ENCODE results near the gene RARRES2. TPM values are rescaled to one million over a fixed set of nuclear protein-coding genes. Genes with fewer than 3 reads are reported as not detected.
"Not testable (repeated sequence)": the region's sequence is repeated elsewhere in the genome, so short reads cannot be mapped to it uniquely, and the experiment has no call there.

Gene RARRES2
- total RNA-seq, 1 experiment from 2014 or later: 5.9 TPM

DNA sequence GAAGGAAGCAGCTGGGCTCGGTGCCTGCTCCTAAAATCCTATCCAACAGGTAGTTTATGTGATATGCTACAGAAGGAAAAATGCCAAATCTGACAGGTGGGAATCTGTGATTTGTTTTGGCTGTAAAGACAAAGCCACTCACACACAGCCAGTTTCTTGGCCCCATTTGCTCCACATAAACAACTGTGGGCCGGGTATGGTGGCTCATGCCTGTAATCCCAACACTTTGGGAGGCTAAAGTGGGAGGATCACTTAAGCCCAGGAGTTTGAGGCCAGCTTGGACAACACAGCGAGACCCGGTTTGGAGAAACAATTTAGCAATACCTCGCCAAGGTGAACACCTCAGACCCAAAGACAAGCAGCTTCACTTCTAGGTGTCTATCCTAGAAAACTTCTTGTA is 35.1 kb downstream of the RARRES2 start:
- in situ Hi-C loops (cut with HindIII; ENCODE audit: low sequenced_read_pairs): not testable (repeated sequence)
- DNase-seq (ENCODE audit: low spot score): peak; percentile 72

- in situ Hi-C loops (cut with HindIII; ENCODE audit: low sequenced_read_pairs); DNase-seq (ENCODE audit: low spot score): not testable (repeated sequence)
These were observed 35.5 kb downstream of the RARRES2 start for GRCh38 chr7:150305903-150306284.

DNA sequence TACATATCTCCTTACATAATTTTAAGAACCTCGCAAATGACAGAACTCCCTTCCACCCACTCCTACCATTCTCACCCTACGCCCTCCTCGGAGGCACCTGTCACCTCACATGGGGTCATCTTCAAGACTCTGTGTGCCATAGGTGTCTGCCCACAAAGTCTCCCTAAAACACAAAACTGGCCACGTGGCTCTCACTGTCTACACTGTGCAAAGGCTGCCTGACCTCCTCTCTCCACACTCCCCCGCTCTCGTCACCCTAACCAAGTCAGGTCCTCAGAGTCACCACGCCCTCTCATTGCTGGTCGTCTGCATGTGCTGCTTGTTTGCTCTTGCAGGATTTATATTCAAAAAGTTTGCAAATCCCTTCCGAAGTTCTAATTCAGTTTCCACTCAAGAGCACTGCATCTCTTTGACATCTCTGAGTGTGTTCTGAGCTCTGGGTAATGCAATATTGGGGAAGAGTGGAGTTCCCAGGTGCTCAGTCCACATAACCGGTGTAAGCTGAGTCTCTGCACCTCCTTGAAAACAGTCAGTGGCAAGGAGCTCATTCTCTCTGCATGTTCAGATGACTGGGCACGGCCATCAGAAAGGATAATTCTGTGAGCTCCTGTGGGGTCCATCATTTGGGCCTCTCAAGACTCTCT is 36.0 kb downstream of the RARRES2 start:
- DNase-seq (ENCODE audit: low spot score); in situ Hi-C loops (cut with HindIII; ENCODE audit: low sequenced_read_pairs): not testable (repeated sequence)

GRCh38 chr7:150304499-150305258 is 36.8 kb downstream of the RARRES2 start:
- in situ Hi-C loops (cut with HindIII; ENCODE audit: low sequenced_read_pairs): not testable (repeated sequence)

GRCh38 chr7:150302908-150303310 is 38.5 kb downstream of the RARRES2 start:
- DNase-seq (ENCODE audit: low spot score); in situ Hi-C loops (cut with HindIII; ENCODE audit: low sequenced_read_pairs): not testable (repeated sequence)

More at GRCh38 chr7:150304499-150305258, 36.8 kb downstream of the RARRES2 start:
- not testable (repeated sequence) for DNase-seq (ENCODE audit: low spot score)

DNA sequence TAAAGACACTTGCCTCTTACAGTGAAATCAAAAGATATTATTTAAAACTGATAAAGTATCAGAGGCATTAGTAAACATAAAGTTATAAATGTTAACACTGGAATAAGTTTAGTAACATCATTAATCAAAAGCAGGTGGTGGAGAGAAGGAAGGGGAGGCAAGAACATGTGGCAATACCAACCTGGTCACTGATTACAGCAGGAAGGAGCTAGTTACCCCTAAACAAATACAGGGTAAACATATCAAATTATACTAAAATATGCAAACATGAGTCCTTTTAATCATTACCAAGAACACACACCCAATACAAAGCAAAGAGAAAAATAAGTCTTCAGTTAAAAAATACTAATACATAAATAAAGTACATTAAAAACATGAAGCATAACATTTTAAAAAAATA is 43.5 kb downstream of the RARRES2 start:
- in situ Hi-C loops (cut with HindIII; ENCODE audit: low sequenced_read_pairs); DNase-seq (ENCODE audit: low spot score): not testable (repeated sequence)

GRCh38 chr7:150296802-150297201 is 44.6 kb downstream of the RARRES2 start:
- in situ Hi-C loops (cut with HindIII; ENCODE audit: low sequenced_read_pairs); DNase-seq (ENCODE audit: low spot score): not testable (repeated sequence)

DNA sequence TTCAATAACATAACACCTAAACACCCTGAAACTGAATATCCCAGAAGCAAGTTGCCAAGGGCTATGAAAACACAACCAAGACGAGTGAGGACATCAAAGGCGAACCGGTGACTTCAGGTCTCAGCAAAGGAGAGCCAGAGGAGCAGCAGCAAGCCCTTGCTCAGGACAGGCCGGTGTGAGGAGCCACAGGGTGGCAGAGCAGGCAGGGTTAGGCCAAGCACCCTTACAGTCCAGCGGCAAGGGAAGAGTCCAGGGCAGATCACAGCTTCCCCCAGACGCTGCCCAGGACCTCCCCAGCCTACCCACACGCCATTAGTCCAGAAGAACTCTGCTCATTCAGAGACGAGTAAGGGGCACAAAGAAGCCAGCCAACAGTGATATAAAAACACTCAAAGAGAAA is 45.8 kb downstream of the RARRES2 start:
- DNase-seq (ENCODE audit: low spot score); in situ Hi-C loops (cut with HindIII; ENCODE audit: low sequenced_read_pairs): not testable (repeated sequence)

GRCh38 chr7:150295027-150295426 is 46.4 kb downstream of the RARRES2 start:
- in situ Hi-C loops (cut with HindIII; ENCODE audit: low sequenced_read_pairs); DNase-seq (ENCODE audit: low spot score): not testable (repeated sequence)

DNA sequence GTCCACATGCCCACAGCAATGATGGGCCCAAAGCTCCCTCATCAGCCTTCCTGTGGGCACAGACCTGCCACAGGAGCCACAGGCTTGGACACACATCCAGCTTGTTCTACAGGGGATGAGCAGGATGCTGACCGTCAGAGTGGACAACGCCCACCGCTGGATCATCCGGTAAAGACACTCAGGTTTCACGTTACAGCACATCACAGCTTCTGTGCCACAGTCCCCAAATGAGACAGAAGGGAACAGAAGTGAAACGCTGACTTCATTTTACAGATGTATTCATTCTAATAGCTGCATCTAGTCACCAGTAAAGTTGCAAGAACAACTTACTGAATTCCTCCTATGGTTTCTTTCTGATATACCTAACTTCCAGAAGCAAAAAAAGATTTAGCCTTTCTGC is 51.1 kb downstream of the RARRES2 start:
- DNase-seq (ENCODE audit: low spot score); in situ Hi-C loops (cut with HindIII; ENCODE audit: low sequenced_read_pairs): not testable (repeated sequence)

- in situ Hi-C loops (cut with HindIII; ENCODE audit: low sequenced_read_pairs); DNase-seq (ENCODE audit: low spot score): not testable (repeated sequence)
These were observed 52.6 kb downstream of the RARRES2 start for GRCh38 chr7:150288816-150289215.

Other genes starting within 250 kb of the RARRES2 start
- 3.3 TPM in 1 of 2 replicates, not detected in the other for gene LRRC61, start 18.3 kb downstream of the RARRES2 start, total RNA-seq (2014; rRNA removed; shearing (Covaris generic))
- 0.68 and 0.98 TPM in 2 replicates for gene ACTR3C, start 18.1 kb downstream of the RARRES2 start, total RNA-seq (2014; rRNA removed; shearing (Covaris generic))
- 266 and 278 TPM in 2 replicates for gene REPIN1, start 27.2 kb upstream of the RARRES2 start, total RNA-seq (2014; rRNA removed; shearing (Covaris generic))
- 21.0 and 23.4 TPM in 2 replicates for gene ZNF775, start 37.7 kb upstream of the RARRES2 start, total RNA-seq (2014; rRNA removed; shearing (Covaris generic))
- gene GIMAP8, start 109.0 kb upstream of the RARRES2 start, total RNA-seq (2014; rRNA removed; shearing (Covaris generic)): not detected in 2 replicates
- gene GIMAP7, start 173.2 kb upstream of the RARRES2 start, total RNA-seq (2014; rRNA removed; shearing (Covaris generic)): not detected in 2 replicates
- gene GIMAP4, start 225.8 kb upstream of the RARRES2 start, total RNA-seq (2014; rRNA removed; shearing (Covaris generic)): not detected in 2 replicates